Gastroesophageal sphincter (tissue), 4 donors: ENCODE measurements around the gene LINC00305. TPM values are rescaled to one million over a fixed set of nuclear protein-coding genes. Genes with fewer than 3 reads are reported as not detected.

Experiments used
- ATAC-seq: fragments of 150-250 bp; one replicate; pipeline ENCODE4 v1.9.1; 2016; ENCODE audit warnings: mild to moderate bottlenecking, moderate library complexity
- H3K27ac ChIP-seq, 4 donors: fragments of 200-600 bp; sonication (generic) in 3 of 4; 1 replicate in 3 of 4; 2 replicates in 1 of 4; pipeline ENCODE4 v1.5.1; 2016 to 2019
- H3K27me3 ChIP-seq: fragments of 200-600 bp; sonication (generic); one replicate; pipeline ENCODE4 v1.5.1; 2019
- H3K36me3 ChIP-seq, 2 donors: fragments of 200-600 bp; sonication (generic); one replicate each; pipeline ENCODE4 v1.5.1; 2019; ENCODE audit warnings: control low read depth in 1 of 2
- H3K4me1 ChIP-seq, 3 donors: fragments of 200-600 bp; sonication (generic); 1 replicate in 2 of 3; 2 replicates in 1 of 3; pipeline ENCODE4 v1.5.1; 2016 to 2019; ENCODE audit warnings: control low read depth in 2 of 3
- H3K4me3 ChIP-seq, 2 donors: fragments of 200-600 bp; sonication (generic); one replicate each; pipeline ENCODE4 v1.5.1; 2019; ENCODE audit warnings: mild to moderate bottlenecking in 1 of 2, moderate library complexity in 1 of 2
- H3K9me3 ChIP-seq, 3 donors: fragments of 200-600 bp; sonication (generic); one replicate each; pipeline ENCODE4 v1.5.1; 2017 to 2019; ENCODE audit warnings: control low read depth in 2 of 3
- CTCF ChIP-seq, 4 experiments: fragments of 200-600 bp in 2 of 4; fragments of 450-650 bp in 2 of 4; sonication (generic) in 1 of 4; IDR thresholded peaks; one replicate each; pipeline ENCODE4 v1.5.1; 2017 to 2019; ENCODE audit warnings: antibody characterized with exemption in 4 of 4, mild to moderate bottlenecking in 2 of 4, moderate library complexity in 2 of 4
- EP300 ChIP-seq: sonication (generic); formaldehyde crosslinking; IDR thresholded peaks from one replicate; pipeline ENCODE4 v1.6.1; 2017; ENCODE audit warnings: antibody characterized with exemption, mild to moderate bottlenecking
- POLR2A ChIP-seq, 2 donors: fragments of 450-650 bp; IDR thresholded peaks; one replicate each; pipeline ENCODE4 v1.6.1; 2017; ENCODE audit warnings: antibody characterized with exemption in 2 of 2, mild to moderate bottlenecking in 2 of 2, moderate library complexity in 1 of 2
- POLR2AphosphoS5 ChIP-seq: sonication (generic); formaldehyde crosslinking; IDR thresholded peaks from one replicate; pipeline ENCODE4 v1.6.1; 2017; ENCODE audit warnings: antibody characterized with exemption
- WGBS, 2 donors: methylation state at CpG; one replicate each; pipeline ENCODE4 v1.1.5; 2018; ENCODE audit warnings: low coverage in 1 of 2; 5-methylcytosine and 5-hydroxymethylcytosine counted together
- total RNA-seq, 4 donors: library from RNA; depleted of rRNA; stranded (reverse); fragments of >200 nt; gene quantifications; one replicate each; pipeline ENCODE4 v1.1.0, GENCODE V29; 2016

The LINC00305 gene
- total RNA-seq, 4 donors from 2014 or later = not detected

- H3K4me3 ChIP-seq = no peak overlapping the region
- ATAC-seq = no peak
- WGBS, 2 donors = 49 to 53% methylated on average over 2 of the region's 2 CpGs
These were observed 96.1 kb downstream of the LINC00305 start for GRCh38 chr18:64052772-64053171.

GRCh38 chr18:64044616-64045015, 104.3 kb downstream of the LINC00305 start:
- Histone ChIP-seq H3K4me1 (no peaks in the 10 kb centered on the region), H3K27me3 (peaks cover 4% of the 10 kb centered on the region), H3K27ac (no peak overlapping the region), H3K9me3 (peaks cover 0 to 18% (median 0%) of the 10 kb centered on the region in 3 donors), H3K4me3 (no peak overlapping the region), H3K36me3 (no peaks in the 10 kb centered on the region)
- ATAC-seq = no peak
- no peak for TF ChIP-seq CTCF (IDR thresholded peaks at IDR 0.05)
- 55 to 63% methylated on average over 5 of the region's 5 CpGs for WGBS, 2 donors

More at GRCh38 chr18:64052772-64053171, 96.1 kb downstream of the LINC00305 start:
- no peaks in the 10 kb centered on the region for H3K36me3 ChIP-seq
- no peaks in the 10 kb centered on the region for H3K4me1 ChIP-seq
- TF ChIP-seq CTCF (IDR thresholded peaks at IDR 0.05) = no peak
- no peaks in the 10 kb centered on the region for H3K9me3 ChIP-seq
- H3K27me3 ChIP-seq = no peaks in the 10 kb centered on the region
- no peak overlapping the region for H3K27ac ChIP-seq

- Histone ChIP-seq H3K4me1 (no peaks in the 10 kb centered on the region), H3K27ac (no peak overlapping the region), H3K4me3 (no peak overlapping the region), H3K9me3 (peaks cover 0 to 18% (median 0%) of the 10 kb centered on the region in 3 donors), H3K27me3 (peaks cover 4% of the 10 kb centered on the region), H3K36me3 (no peaks in the 10 kb centered on the region)
- ATAC-seq = no peak
- TF ChIP-seq POLR2A (IDR thresholded peaks at IDR 0.05) = no peak
- TF ChIP-seq POLR2AphosphoS5 = no peak
- no peak for TF ChIP-seq EP300
- no peak for TF ChIP-seq CTCF (IDR thresholded peaks at IDR 0.05)
- 97% methylated on average over 5 of the region's 24 CpGs; no CpG with 5 or more reads in 1 of the 2 donors for WGBS, 2 donors
These were observed 106.0 kb downstream of the LINC00305 start for GRCh38 chr18:64042728-64043358.

GRCh38 chr18:64037812-64038414, 111.0 kb downstream of the LINC00305 start:
- H3K9me3 ChIP-seq = peaks cover 0 to 9% (median 0%) of the 10 kb centered on the region in 3 donors
- peaks cover 3% of the 10 kb centered on the region for H3K27me3 ChIP-seq
- no peak overlapping the region for H3K4me3 ChIP-seq
- H3K27ac ChIP-seq = no peak overlapping the region
- TF ChIP-seq POLR2A (IDR thresholded peaks at IDR 0.05) = no peak
- TF ChIP-seq CTCF (IDR thresholded peaks at IDR 0.05) = peak; percentile 8 to 51 (median 16)
- H3K36me3 ChIP-seq = no peaks in the 10 kb centered on the region
- WGBS, 2 donors = 22 to 35% methylated on average over 3 of the region's 3 CpGs
- ATAC-seq = no peak
- H3K4me1 ChIP-seq = no peaks in the 10 kb centered on the region

- H3K27me3 ChIP-seq = peaks cover 19% of the 10 kb centered on the region
- no peak overlapping the region for H3K27ac ChIP-seq
- 48 to 67% methylated on average over 3 to 5 of the region's 6 CpGs for WGBS, 2 donors
- no peaks in the 10 kb centered on the region for H3K9me3 ChIP-seq
- ATAC-seq = no peak
- no peaks in the 10 kb centered on the region for H3K4me1 ChIP-seq
- no peaks in the 10 kb centered on the region for H3K36me3 ChIP-seq
- TF ChIP-seq POLR2A (IDR thresholded peaks at IDR 0.05) (no peak), EP300 (no peak), CTCF (IDR thresholded peaks at IDR 0.05) (no peak), POLR2AphosphoS5 (no peak)
- H3K4me3 ChIP-seq = no peak overlapping the region
These were observed 116.6 kb downstream of the LINC00305 start for GRCh38 chr18:64032312-64032711.
